Muscle of leg (tissue), 11 donors: Measurements from ENCODE around the gene ABHD2. TPM values are rescaled to one million over a fixed set of nuclear protein-coding genes. Genes with fewer than 3 reads are reported as not detected.
"Not testable (repeated sequence)": the region's sequence is repeated elsewhere in the genome, so short reads cannot be mapped to it uniquely, and the experiment has no call there.

Experiments
- DNase-seq: peaks from one replicate; pipeline ENCODE4 v3.0.0; 2013
- H3K27ac ChIP-seq: one replicate; pipeline ENCODE4 v1.5.1; 2013; ENCODE audit warnings: mild to moderate bottlenecking, low read length, control low read depth
- H3K27me3 ChIP-seq: one replicate; pipeline ENCODE4 v1.6.1; 2013; ENCODE audit warnings: low read length; ENCODE audit not compliant: control insufficient read depth, insufficient read depth
- H3K36me3 ChIP-seq: one replicate; pipeline ENCODE4 v1.6.1; 2013; ENCODE audit warnings: low read length; ENCODE audit not compliant: control insufficient read depth, insufficient read depth
- H3K4me1 ChIP-seq: one replicate; pipeline ENCODE4 v1.6.1; 2013; ENCODE audit warnings: low read length; ENCODE audit not compliant: control insufficient read depth, insufficient read depth
- H3K4me3 ChIP-seq: one replicate; pipeline ENCODE4 v1.5.1; 2013; ENCODE audit warnings: low read length, control low read depth
- H3K9me3 ChIP-seq: replicated peaks from 2 replicates; pipeline ENCODE4 v1.6.1; 2013; ENCODE audit warnings: low read depth, low read length; ENCODE audit not compliant: control insufficient read depth
- WGBS: methylation state at CpG from one replicate; pipeline ENCODE4 v1.1.5; 2013; ENCODE audit warnings: missing lambda C conversion rate; ENCODE audit not compliant: insufficient coverage; 5-methylcytosine and 5-hydroxymethylcytosine counted together
- polyA plus RNA-seq, 8 donors: library from polyadenylated mRNA; unstranded; fragments of 120-200 nt; gene quantifications; one replicate each; pipeline versions ENCODE4 v1.2.1 to v1.2.3, GENCODE V29; 2013; ENCODE audit warnings: inconsistent platforms in 1 of 8, low replicate concordance in 1 of 8; ENCODE audit not compliant: insufficient read length in 8 of 8, insufficient read depth in 1 of 8
- total RNA-seq: library from RNA; stranded (reverse); fragments of 120-200 nt; gene quantifications from one replicate; pipeline ENCODE4 v1.2.4, GENCODE V29; 2013

The ABHD2 gene
- total and polyA plus RNA-seq, 9 donors, result 15.2 to 29.6 (median 20.4) TPM

GRCh38 chr15:89136818-89137772 is 48.8 kb downstream of the ABHD2 start:
- 40% methylated on average over 7 of the region's 11 CpGs for WGBS
- H3K27ac ChIP-seq, result peak overlapping the region; percentile 86
- peaks cover 47% of the 10 kb centered on the region for H3K4me1 ChIP-seq
- peak; percentile 60 for DNase-seq
- no peak overlapping the region for H3K4me3 ChIP-seq
- no peaks in the 10 kb centered on the region for H3K9me3 ChIP-seq
- H3K27me3 ChIP-seq, result no peaks in the 10 kb centered on the region
- peaks cover 7% of the 10 kb centered on the region for H3K36me3 ChIP-seq

DNA sequence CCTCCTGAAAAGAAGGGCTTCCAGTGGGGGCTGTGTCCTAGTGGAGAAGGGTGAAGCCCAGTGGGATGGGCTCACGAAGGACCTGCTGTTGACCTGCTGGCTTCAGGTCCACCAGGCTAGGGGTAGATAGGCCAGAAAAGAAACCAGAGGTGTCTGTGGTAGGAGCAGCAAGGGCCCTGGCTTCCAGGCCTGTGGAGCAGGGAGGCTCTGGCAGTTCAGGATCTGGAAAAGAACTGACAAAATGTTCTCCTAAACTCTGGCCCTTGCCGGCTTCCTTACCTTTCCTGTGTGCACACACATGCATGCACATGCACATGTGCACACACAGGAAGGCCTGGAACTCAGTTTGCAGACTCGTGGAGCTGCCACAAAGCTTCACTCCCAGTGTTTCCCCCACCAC is 49.7 kb downstream of the ABHD2 start:
- Histone ChIP-seq H3K36me3 (peaks cover 7% of the 10 kb centered on the region), H3K27me3 (no peaks in the 10 kb centered on the region), H3K4me3 (no peak overlapping the region), H3K27ac (peak overlapping the region; percentile 86), H3K9me3 (no peaks in the 10 kb centered on the region), H3K4me1 (peaks cover 53% of the 10 kb centered on the region)
- DNase-seq, result no peak
- WGBS, result 54% methylated on average over 3 of the region's 3 CpGs

- peaks cover 7% of the 10 kb centered on the region for H3K36me3 ChIP-seq
- H3K27me3 ChIP-seq, result no peaks in the 10 kb centered on the region
- H3K4me1 ChIP-seq, result peaks cover 57% of the 10 kb centered on the region
- H3K4me3 ChIP-seq, result no peak overlapping the region
- H3K9me3 ChIP-seq, result no peaks in the 10 kb centered on the region
- 100% methylated on average over 1 of the region's 10 CpGs for WGBS
- DNase-seq, result no peak
- H3K27ac ChIP-seq, result peak overlapping the region; percentile 42
Measured at GRCh38 chr15:89138999-89139612, 50.9 kb downstream of the ABHD2 start.

- Histone ChIP-seq H3K27me3 (no peaks in the 10 kb centered on the region), H3K9me3 (no peaks in the 10 kb centered on the region), H3K36me3 (peaks cover 7% of the 10 kb centered on the region), H3K4me3 (no peak overlapping the region), H3K4me1 (peaks cover 57% of the 10 kb centered on the region), H3K27ac (peak overlapping the region; percentile 42)
- peak; percentile 87 for DNase-seq
- 30% methylated on average over 5 of the region's 8 CpGs for WGBS
Measured at GRCh38 chr15:89139613-89140499, 51.6 kb downstream of the ABHD2 start.

DNA sequence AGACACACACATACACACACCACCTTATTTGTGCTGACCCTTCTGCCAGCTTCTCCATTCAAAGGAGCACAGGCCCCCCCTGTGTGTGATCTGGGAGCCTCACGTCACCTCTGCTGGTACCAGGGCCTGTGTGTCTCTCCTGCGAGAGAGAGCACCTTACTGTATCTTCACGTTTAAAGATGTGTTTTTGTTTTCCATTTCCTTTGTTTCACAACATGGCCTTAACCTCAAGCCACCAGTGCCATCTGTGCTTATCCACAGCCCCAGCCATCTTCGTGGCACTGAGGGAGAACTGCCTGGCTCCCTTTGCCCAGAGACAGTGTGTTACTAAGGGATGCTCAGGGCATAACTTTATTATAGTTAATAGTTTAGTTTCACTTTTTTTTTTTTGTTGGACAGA is 52.3 kb downstream of the ABHD2 start:
- Histone ChIP-seq H3K4me1 (peaks cover 58% of the 10 kb centered on the region), H3K9me3 (no peaks in the 10 kb centered on the region), H3K36me3 (peaks cover 7% of the 10 kb centered on the region), H3K27ac (no peak overlapping the region), H3K27me3 (no peaks in the 10 kb centered on the region), H3K4me3 (no peak overlapping the region)
- no peak for DNase-seq
- WGBS, result 90% methylated on average over 2 of the region's 4 CpGs

- H3K4me1 ChIP-seq, result peaks cover 58% of the 10 kb centered on the region
- not testable (repeated sequence) for H3K36me3 ChIP-seq, H3K27me3 ChIP-seq, H3K9me3 ChIP-seq, H3K4me3 ChIP-seq, H3K27ac ChIP-seq, DNase-seq
- WGBS, result 90% methylated on average over 10 of the region's 10 CpGs
Measured at GRCh38 chr15:89141159-89141558, 52.9 kb downstream of the ABHD2 start.

- Histone ChIP-seq H3K27me3 (no peaks in the 10 kb centered on the region), H3K9me3 (no peaks in the 10 kb centered on the region), H3K4me1 (peaks cover 54% of the 10 kb centered on the region), H3K4me3 (no peak overlapping the region), H3K36me3 (peaks cover 7% of the 10 kb centered on the region), H3K27ac (peak overlapping the region; percentile 6)
- WGBS, result no CpG with 5 or more reads among the region's 2 CpGs
- no peak for DNase-seq
Measured at GRCh38 chr15:89141885-89142284, 53.6 kb downstream of the ABHD2 start.

DNA sequence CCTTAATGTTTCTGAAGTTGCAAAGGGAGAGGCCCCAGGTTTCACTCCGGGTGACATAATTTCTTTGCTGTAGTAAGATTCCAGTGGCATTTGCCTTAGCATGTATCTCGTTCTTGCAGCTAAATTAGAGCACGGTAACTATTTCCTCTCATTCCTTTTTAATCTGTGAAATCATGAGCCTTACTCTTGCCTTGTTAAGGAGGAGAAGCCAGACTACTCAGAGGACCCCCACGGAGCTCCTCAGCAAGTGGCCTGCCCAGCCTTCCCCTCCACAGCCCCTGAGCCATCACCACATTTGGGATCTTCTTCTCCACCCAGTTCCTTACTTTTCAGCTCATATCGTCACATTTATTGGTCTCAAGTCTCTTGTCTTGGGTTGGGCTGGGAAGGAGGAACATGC is 54.2 kb downstream of the ABHD2 start:
- no peak for DNase-seq
- H3K9me3 ChIP-seq, result no peaks in the 10 kb centered on the region
- 30% methylated on average over 2 of the region's 5 CpGs for WGBS
- no peak overlapping the region for H3K4me3 ChIP-seq
- peak overlapping the region; percentile 59 for H3K27ac ChIP-seq
- peaks cover 48% of the 10 kb centered on the region for H3K4me1 ChIP-seq
- H3K36me3 ChIP-seq, result peaks cover 7% of the 10 kb centered on the region
- H3K27me3 ChIP-seq, result no peaks in the 10 kb centered on the region

GRCh38 chr15:89143503-89144162 is 55.4 kb downstream of the ABHD2 start:
- Histone ChIP-seq H3K9me3 (no peaks in the 10 kb centered on the region), H3K27ac (peak overlapping the region; percentile 54), H3K4me1 (peaks cover 42% of the 10 kb centered on the region), H3K4me3 (no peak overlapping the region), H3K36me3 (peaks cover 7% of the 10 kb centered on the region), H3K27me3 (no peaks in the 10 kb centered on the region)
- WGBS, result 0% methylated on average over 1 of the region's 6 CpGs
- peak; percentile 98 for DNase-seq
